ENCODE data around the gene DNAH14.
"Not testable (repeated sequence)": the region's sequence is repeated elsewhere in the genome, so short reads cannot be mapped to it uniquely, and the experiment has no call there.

DNA sequence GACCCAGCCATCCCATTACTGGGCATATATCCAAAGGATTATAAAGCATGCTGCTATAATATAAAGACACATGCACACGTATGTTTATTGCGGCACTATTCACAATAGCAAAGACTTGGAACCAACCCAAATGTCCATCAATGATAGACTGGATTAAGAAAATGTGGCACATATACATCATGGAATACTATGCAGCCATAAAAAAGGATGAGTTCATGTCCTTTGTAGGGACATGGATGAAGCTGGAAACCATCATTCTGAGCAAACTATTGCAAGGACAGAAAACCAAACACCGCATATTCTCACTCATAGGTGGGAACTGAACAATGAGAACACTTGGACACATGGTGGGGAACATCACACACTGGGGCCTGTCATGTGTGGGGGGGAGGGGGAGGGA lies 457.4 kb downstream of the DNAH14 start:
- TF ChIP-seq, protein P1, sequence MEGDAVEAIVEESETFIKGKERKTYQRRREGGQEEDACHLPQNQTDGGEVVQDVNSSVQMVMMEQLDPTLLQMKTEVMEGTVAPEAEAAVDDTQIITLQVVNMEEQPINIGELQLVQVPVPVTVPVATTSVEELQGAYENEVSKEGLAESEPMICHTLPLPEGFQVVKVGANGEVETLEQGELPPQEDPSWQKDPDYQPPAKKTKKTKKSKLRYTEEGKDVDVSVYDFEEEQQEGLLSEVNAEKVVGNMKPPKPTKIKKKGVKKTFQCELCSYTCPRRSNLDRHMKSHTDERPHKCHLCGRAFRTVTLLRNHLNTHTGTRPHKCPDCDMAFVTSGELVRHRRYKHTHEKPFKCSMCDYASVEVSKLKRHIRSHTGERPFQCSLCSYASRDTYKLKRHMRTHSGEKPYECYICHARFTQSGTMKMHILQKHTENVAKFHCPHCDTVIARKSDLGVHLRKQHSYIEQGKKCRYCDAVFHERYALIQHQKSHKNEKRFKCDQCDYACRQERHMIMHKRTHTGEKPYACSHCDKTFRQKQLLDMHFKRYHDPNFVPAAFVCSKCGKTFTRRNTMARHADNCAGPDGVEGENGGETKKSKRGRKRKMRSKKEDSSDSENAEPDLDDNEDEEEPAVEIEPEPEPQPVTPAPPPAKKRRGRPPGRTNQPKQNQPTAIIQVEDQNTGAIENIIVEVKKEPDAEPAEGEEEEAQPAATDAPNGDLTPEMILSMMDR (IDR thresholded peaks at IDR 0.05) = not testable (repeated sequence)
- TF ChIP-seq POLR2A (IDR thresholded peaks at IDR 0.05); POLR2AphosphoS5 (IDR thresholded peaks at IDR 0.05); EP300 (IDR thresholded peaks at IDR 0.05; ENCODE audit: low read depth): not testable (repeated sequence)
